Kasumi-1 (cell line): Measurements from ENCODE around the gene RAP1GAP2.
"Not testable (repeated sequence)": the region's sequence is repeated elsewhere in the genome, so short reads cannot be mapped to it uniquely, and the experiment has no call there.

Experiments
- DNase-seq, 2 experiments: peaks; one replicate each; lab custom pipeline; 2025; lab: John Stamatoyannopoulos, UW

The RAP1GAP2 gene

GRCh38 chr17:3046753-3047152 is 250.5 kb downstream of the RAP1GAP2 start:
- no peak for DNase-seq

GRCh38 chr17:3048727-3049471 is 252.7 kb downstream of the RAP1GAP2 start:
- peak; percentile 84 for DNase-seq

GRCh38 chr17:3049705-3050295 is 253.6 kb downstream of the RAP1GAP2 start:
- DNase-seq: no peak

- not testable (repeated sequence) for DNase-seq
These were observed 258.6 kb downstream of the RAP1GAP2 start for GRCh38 chr17:3054868-3055267.

- DNase-seq: not testable (repeated sequence)
These were observed 266.7 kb downstream of the RAP1GAP2 start for GRCh38 chr17:3062824-3063377.

- DNase-seq: not testable (repeated sequence)
These were observed 267.3 kb downstream of the RAP1GAP2 start, which contains the start of gene OR1D5 for GRCh38 chr17:3063507-3063906. OR1D5 (minus strand) TSS chr17:3063607; CDS start chr17:3063607, 0 bp downstream.

- DNase-seq: peak; percentile 33 to 53
These were observed 269.0 kb downstream of the RAP1GAP2 start for GRCh38 chr17:3065192-3065591.

GRCh38 chr17:3073850-3074249 is 277.6 kb downstream of the RAP1GAP2 start:
- not testable (repeated sequence) for DNase-seq
